H9 (cell line): ENCODE measurements around the gene SUFU. TPM values are rescaled to one million over a fixed set of nuclear protein-coding genes. Genes with fewer than 3 reads are reported as not detected.

Experiments
- DNase-seq: peaks from one replicate; pipeline ENCODE4 v3.0.0-alpha.2; 2017
- H2AFZ ChIP-seq: one replicate; pipeline ENCODE4 v1.6.1; 2013; ENCODE audit warnings: mild to moderate bottlenecking, low read length, control low read depth, moderate library complexity
- H2AK5ac ChIP-seq: 2 replicates; pipeline ENCODE4 v1.6.1; 2013; ENCODE audit warnings: low read length, control low read depth, mixed read lengths; ENCODE audit not compliant: insufficient read length
- H2BK120ac ChIP-seq: one replicate; pipeline ENCODE4 v1.6.1; 2013; ENCODE audit warnings: low read depth, mild to moderate bottlenecking, low read length, control low read depth, inconsistent platforms; ENCODE audit not compliant: poor library complexity, severe bottlenecking
- H2BK12ac ChIP-seq: 2 replicates; pipeline ENCODE4 v1.6.1; 2013; ENCODE audit warnings: low read length, control low read depth, mixed read lengths, low read depth; ENCODE audit not compliant: insufficient read length
- H2BK15ac ChIP-seq: 2 replicates; pipeline ENCODE4 v1.6.1; 2013; ENCODE audit warnings: low read depth, low read length, control low read depth
- H2BK20ac ChIP-seq: one replicate; pipeline ENCODE4 v1.6.1; 2013; ENCODE audit warnings: low read depth, mild to moderate bottlenecking, low read length, control low read depth, inconsistent platforms; ENCODE audit not compliant: poor library complexity, severe bottlenecking
- H2BK5ac ChIP-seq: 2 replicates; pipeline ENCODE4 v1.6.1; 2013; ENCODE audit warnings: low read length, control low read depth, mixed read lengths; ENCODE audit not compliant: insufficient read length
- H3K14ac ChIP-seq: 2 replicates; pipeline ENCODE4 v1.6.1; 2013; ENCODE audit warnings: low read length, control low read depth; ENCODE audit not compliant: insufficient read depth
- H3K18ac ChIP-seq: 2 replicates; pipeline ENCODE4 v1.6.1; 2013; ENCODE audit warnings: low read depth, mild to moderate bottlenecking, mixed read lengths, low read length, control low read depth; ENCODE audit not compliant: insufficient read length
- H3K23ac ChIP-seq: 2 replicates; pipeline ENCODE4 v1.6.1; 2013; ENCODE audit warnings: low read length, control low read depth, mixed read lengths, low read depth; ENCODE audit not compliant: insufficient read length
- H3K23me2 ChIP-seq: 2 replicates; pipeline ENCODE4 v1.6.1; 2013; ENCODE audit warnings: low read depth, mild to moderate bottlenecking, mixed read lengths, low read length, control low read depth; ENCODE audit not compliant: insufficient read length, poor library complexity, severe bottlenecking
- H3K27ac ChIP-seq: 2 replicates; pipeline ENCODE4 v1.5.1; 2013; ENCODE audit warnings: low read length, control low read depth, mixed read lengths, low read depth; ENCODE audit not compliant: insufficient read length
- H3K27me3 ChIP-seq: 2 replicates; pipeline ENCODE4 v1.6.1; 2013; ENCODE audit warnings: low read length, control low read depth, inconsistent platforms; ENCODE audit not compliant: insufficient read depth
- H3K4ac ChIP-seq: 2 replicates; pipeline ENCODE4 v1.6.1; 2013; ENCODE audit warnings: low read depth, mild to moderate bottlenecking, control low read depth, inconsistent platforms, low read length, moderate library complexity
- H3K4me1 ChIP-seq: 2 replicates; pipeline ENCODE4 v1.6.1; 2013; ENCODE audit warnings: low read length, control low read depth, inconsistent platforms; ENCODE audit not compliant: insufficient read depth
- H3K4me2 ChIP-seq: 2 replicates; pipeline ENCODE4 v1.6.1; 2013; ENCODE audit warnings: low read length, control low read depth, mixed read lengths; ENCODE audit not compliant: insufficient read length, insufficient read depth
- H3K56ac ChIP-seq: 2 replicates; pipeline ENCODE4 v1.6.1; 2013; ENCODE audit warnings: low read depth, mild to moderate bottlenecking, mixed read lengths, low read length, control low read depth; ENCODE audit not compliant: insufficient read length
- H3K79me1 ChIP-seq: 2 replicates; pipeline ENCODE4 v1.6.1; 2013; ENCODE audit warnings: low read depth, mild to moderate bottlenecking, moderate library complexity, low read length, control low read depth, inconsistent platforms; ENCODE audit not compliant: insufficient read depth, poor library complexity, severe bottlenecking
- H3K79me2 ChIP-seq: 2 replicates; pipeline ENCODE4 v1.6.1; 2013; ENCODE audit warnings: low read length, control low read depth, inconsistent platforms; ENCODE audit not compliant: insufficient read depth
- H3K9ac ChIP-seq: 2 replicates; pipeline ENCODE4 v1.6.1; 2013; ENCODE audit warnings: low read length, control low read depth, mixed read lengths; ENCODE audit not compliant: insufficient read length; ENCODE audit errors: extremely low read depth
- H3K9me3 ChIP-seq: one replicate; pipeline ENCODE4 v1.6.1; 2013; ENCODE audit warnings: low read depth, low read length, inconsistent platforms; ENCODE audit not compliant: control insufficient read depth
- H3T11ph ChIP-seq: one replicate; pipeline ENCODE4 v1.6.1; 2013; ENCODE audit warnings: mild to moderate bottlenecking, low read length, control low read depth, inconsistent platforms
- H4K20me1 ChIP-seq: one replicate; pipeline ENCODE4 v1.6.1; 2013; ENCODE audit not compliant: control insufficient read depth, insufficient read length, insufficient read depth
- H4K5ac ChIP-seq: 2 replicates; pipeline ENCODE4 v1.6.1; 2013; ENCODE audit warnings: low read depth, mild to moderate bottlenecking, mixed read lengths, low read length, control low read depth; ENCODE audit not compliant: insufficient read length
- H4K8ac ChIP-seq: replicated peaks from 2 replicates; pipeline ENCODE4 v1.6.1; 2013; ENCODE audit warnings: low read length, control low read depth, mixed read lengths, low read depth; ENCODE audit not compliant: insufficient read length
- H4K91ac ChIP-seq: 2 replicates; pipeline ENCODE4 v1.6.1; 2013; ENCODE audit warnings: low read depth, mild to moderate bottlenecking, moderate library complexity, mixed read lengths, low read length, control low read depth; ENCODE audit not compliant: insufficient read length
- H3K27ac Mint-ChIP-seq, 3 experiments: 2 replicates in 2 of 3; 3 replicates in 1 of 3; pipeline ENCODE4 v1.8.0; 2020 to 2021; ENCODE audit warnings: mixed read lengths in 3 of 3, mild to moderate bottlenecking in 1 of 3, moderate library complexity in 1 of 3
- H3K27me3 Mint-ChIP-seq: 2 replicates; pipeline ENCODE4 v1.8.0; 2021; ENCODE audit warnings: low read depth, mild to moderate bottlenecking, moderate library complexity, mixed read lengths
- H3K36me3 Mint-ChIP-seq, 3 experiments: 2 replicates in 2 of 3; 3 replicates in 1 of 3; pipeline ENCODE4 v1.8.0; 2020 to 2021; ENCODE audit warnings: low read depth in 3 of 3, mixed read lengths in 3 of 3; ENCODE audit not compliant: insufficient read depth in 1 of 3
- H3K4me1 Mint-ChIP-seq, 2 experiments: 2 replicates each; pipeline ENCODE4 v1.8.0; 2020; ENCODE audit warnings: mixed read lengths in 2 of 2
- H3K4me3 Mint-ChIP-seq, 2 experiments: 2 replicates in 1 of 2; 3 replicates in 1 of 2; pipeline ENCODE4 v1.8.0; 2020 to 2021; ENCODE audit warnings: mild to moderate bottlenecking in 2 of 2, mixed read lengths in 2 of 2, moderate library complexity in 1 of 2
- H3K9me3 Mint-ChIP-seq, 2 experiments: 2 replicates in 1 of 2; 3 replicates in 1 of 2; pipeline ENCODE4 v1.8.0; 2020; ENCODE audit warnings: mild to moderate bottlenecking in 2 of 2, mixed read lengths in 2 of 2, moderate library complexity in 1 of 2
- WGBS: extraction: QIAGEN DNeasy Blood & Tissue Kit; methylation state at CpG from one replicate; pipeline ENCODE4 v1.1.7; 2013; ENCODE audit warnings: missing lambda C conversion rate, low lambda C conversion rate, mixed read lengths; ENCODE audit not compliant: insufficient read length; ENCODE audit errors: extremely low coverage; 5-methylcytosine and 5-hydroxymethylcytosine counted together
- total RNA-seq: library from RNA; stranded (reverse); gene quantifications from 2 replicates; pipeline ENCODE4 v1.2.1, GENCODE V29; 2021
- TF ChIP-seq, protein P1 (sequence below): fragments of 200-600 bp; sonication (generic); conservative IDR thresholded peaks from 3 replicates; pipeline ENCODE4 v1.8.0; 2021; ENCODE audit warnings: antibody characterized with exemption, mild to moderate bottlenecking

SUFU gene
- total RNA-seq, 1 experiment from 2014 or later, result 9.5 TPM

DNA sequence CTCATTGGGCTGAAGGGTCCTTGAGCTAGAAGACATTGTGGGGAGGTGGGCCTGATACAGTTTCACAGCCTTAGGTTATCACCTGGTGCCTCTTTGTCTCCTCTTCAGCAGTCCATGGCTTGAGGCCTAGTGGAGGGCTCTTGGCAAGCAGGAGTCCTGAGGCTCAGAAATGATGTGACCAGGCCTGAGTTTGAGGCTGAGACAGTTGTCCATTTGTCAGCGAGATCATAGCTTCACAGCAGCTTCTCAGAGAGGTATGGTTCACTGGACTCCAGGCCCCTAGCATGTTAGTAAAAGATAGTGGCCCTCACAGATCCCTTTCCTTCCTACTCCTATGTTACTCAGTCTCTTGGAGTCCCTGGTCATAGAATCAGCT lies 19.1 kb downstream of the SUFU start:
- H3K79me2 ChIP-seq, result no peaks in the 10 kb centered on the region
- H4K5ac ChIP-seq, result no peak overlapping the region
- H3K14ac ChIP-seq, result no peak overlapping the region
- Mint-ChIP-seq H3K27me3 (no peaks in the 10 kb centered on the region), H3K4me1 (no peaks in the 10 kb centered on the region), H3K36me3 (peaks cover 1 to 7% (median 5%) of the 10 kb centered on the region in 3 experiments; a peak in 5 of 7 replicates), H3K4me3 (no peak overlapping the region), H3K9me3 (no peaks in the 10 kb centered on the region), H3K27ac (no peak overlapping the region)
- H3K9me3 ChIP-seq, result no peaks in the 10 kb centered on the region
- no peak overlapping the region for H3K18ac ChIP-seq
- H3K23ac ChIP-seq, result no peak overlapping the region
- DNase-seq, result no peak
- no peak overlapping the region for H2BK5ac ChIP-seq
- H3K27ac ChIP-seq, result no peak overlapping the region
- H2AFZ ChIP-seq, result no peak overlapping the region
- H2BK12ac ChIP-seq, result no peak overlapping the region
- no peak overlapping the region for H2AK5ac ChIP-seq
- no peaks in the 10 kb centered on the region for H4K20me1 ChIP-seq
- no peak overlapping the region for H4K91ac ChIP-seq
- TF ChIP-seq, protein P1, sequence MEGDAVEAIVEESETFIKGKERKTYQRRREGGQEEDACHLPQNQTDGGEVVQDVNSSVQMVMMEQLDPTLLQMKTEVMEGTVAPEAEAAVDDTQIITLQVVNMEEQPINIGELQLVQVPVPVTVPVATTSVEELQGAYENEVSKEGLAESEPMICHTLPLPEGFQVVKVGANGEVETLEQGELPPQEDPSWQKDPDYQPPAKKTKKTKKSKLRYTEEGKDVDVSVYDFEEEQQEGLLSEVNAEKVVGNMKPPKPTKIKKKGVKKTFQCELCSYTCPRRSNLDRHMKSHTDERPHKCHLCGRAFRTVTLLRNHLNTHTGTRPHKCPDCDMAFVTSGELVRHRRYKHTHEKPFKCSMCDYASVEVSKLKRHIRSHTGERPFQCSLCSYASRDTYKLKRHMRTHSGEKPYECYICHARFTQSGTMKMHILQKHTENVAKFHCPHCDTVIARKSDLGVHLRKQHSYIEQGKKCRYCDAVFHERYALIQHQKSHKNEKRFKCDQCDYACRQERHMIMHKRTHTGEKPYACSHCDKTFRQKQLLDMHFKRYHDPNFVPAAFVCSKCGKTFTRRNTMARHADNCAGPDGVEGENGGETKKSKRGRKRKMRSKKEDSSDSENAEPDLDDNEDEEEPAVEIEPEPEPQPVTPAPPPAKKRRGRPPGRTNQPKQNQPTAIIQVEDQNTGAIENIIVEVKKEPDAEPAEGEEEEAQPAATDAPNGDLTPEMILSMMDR, result no peak
- no peaks in the 10 kb centered on the region for H3K27me3 ChIP-seq
- H3K4me2 ChIP-seq, result no peak overlapping the region
- no peaks in the 10 kb centered on the region for H3K23me2 ChIP-seq
- no peak overlapping the region for H3T11ph ChIP-seq
- H3K9ac ChIP-seq, result no peak overlapping the region
- no peak overlapping the region for H2BK120ac ChIP-seq
- no peaks in the 10 kb centered on the region for H3K4me1 ChIP-seq
- no peak overlapping the region for H2BK15ac ChIP-seq
- H2BK20ac ChIP-seq, result no peak overlapping the region
- H3K56ac ChIP-seq, result no peak overlapping the region
- no peak overlapping the region for H4K8ac ChIP-seq
- no peak overlapping the region for H3K4ac ChIP-seq
- H3K79me1 ChIP-seq, result no peaks in the 10 kb centered on the region
- no CpG with 5 or more reads among the region's 1 CpG for WGBS
